Activated CD8-positive, alpha-beta T cell treated with anti-CD3 and anti-CD28 coated beads, Interleukin-2, amount 10 ng/mL, durations not matched to agents 7 days and 5 days (primary cell): ENCODE data around the gene RNF167. TPM values are rescaled to one million over a fixed set of nuclear protein-coding genes. Genes with fewer than 3 reads are reported as not detected.
"Not testable (repeated sequence)": the region's sequence is repeated elsewhere in the genome, so short reads cannot be mapped to it uniquely, and the experiment has no call there.

Experiments used
- ATAC-seq: fragments of 150-1000 bp; cut with Tn5 transposase; one replicate; pipeline ENCODE4 v1.10.0; 2021; ENCODE audit warnings: moderate library complexity
- CTCF ChIA-PET: fragments of 350-600 bp; sonication (Branson Sonifier 250); formaldehyde crosslinking; loops from one replicate; lab custom pipeline; 2021; ENCODE audit warnings: antibody characterized with exemption; lab: Charles Lee
- POLR2A ChIA-PET: fragments of 350-600 bp; sonication (Branson Sonifier 250); formaldehyde crosslinking; loops from one replicate; lab custom pipeline; 2021; ENCODE audit warnings: antibody characterized with exemption; lab: Charles Lee
- DNase-seq: peaks from one replicate; pipeline ENCODE4 v3.0.0-alpha.2; 2020
- H3K27ac Mint-ChIP-seq: one replicate; pipeline ENCODE4 v1.8.0; 2021; ENCODE audit warnings: mild to moderate bottlenecking, mixed read lengths
- H3K27me3 Mint-ChIP-seq: one replicate; pipeline ENCODE4 v1.8.0; 2021; ENCODE audit warnings: low read depth, mixed read lengths
- H3K36me3 Mint-ChIP-seq: one replicate; pipeline ENCODE4 v1.8.0; 2021; ENCODE audit warnings: low read depth, mixed read lengths
- H3K4me1 Mint-ChIP-seq: one replicate; pipeline ENCODE4 v1.8.0; 2021; ENCODE audit warnings: low read depth, mixed read lengths
- H3K4me3 Mint-ChIP-seq: one replicate; pipeline ENCODE4 v1.8.0; 2021; ENCODE audit warnings: mild to moderate bottlenecking, mixed read lengths
- H3K9me3 Mint-ChIP-seq: one replicate; pipeline ENCODE4 v1.8.0; 2022; ENCODE audit warnings: mixed read lengths; ENCODE audit not compliant: insufficient read depth
- total RNA-seq, 2 experiments: library from RNA; stranded (reverse); gene quantifications; one replicate each; pipeline ENCODE4 v1.2.3, GENCODE V29; 2021

The RNF167 gene
- total RNA-seq, 2 experiments from 2014 or later: 239 to 245 TPM

DNA sequence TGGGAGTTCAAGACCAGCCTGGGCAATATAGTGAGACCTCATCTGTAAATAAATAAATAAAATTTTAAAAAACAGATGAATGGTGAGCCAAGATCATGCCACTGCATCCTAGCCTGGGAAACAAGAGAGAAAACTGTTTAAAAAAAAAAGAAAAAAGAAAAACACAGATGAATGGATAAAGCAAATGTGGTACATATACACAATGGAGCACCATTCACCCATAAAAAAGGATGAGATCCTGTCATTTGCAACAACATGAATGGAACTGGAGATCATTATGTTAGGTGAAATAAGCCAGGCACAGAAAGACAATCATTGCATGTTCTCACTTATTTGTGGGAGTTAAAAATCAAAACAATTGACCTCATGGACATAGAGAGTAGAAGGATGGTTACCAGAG, 33.4 kb upstream of the RNF167 start:
- CTCF ChIA-PET, H3K27me3 Mint-ChIP-seq, ATAC-seq, H3K27ac Mint-ChIP-seq, POLR2A ChIA-PET, H3K9me3 Mint-ChIP-seq, H3K36me3 Mint-ChIP-seq, H3K4me3 Mint-ChIP-seq, DNase-seq: not testable (repeated sequence)
- peaks cover 19% of the 10 kb centered on the region for H3K4me1 Mint-ChIP-seq

DNA sequence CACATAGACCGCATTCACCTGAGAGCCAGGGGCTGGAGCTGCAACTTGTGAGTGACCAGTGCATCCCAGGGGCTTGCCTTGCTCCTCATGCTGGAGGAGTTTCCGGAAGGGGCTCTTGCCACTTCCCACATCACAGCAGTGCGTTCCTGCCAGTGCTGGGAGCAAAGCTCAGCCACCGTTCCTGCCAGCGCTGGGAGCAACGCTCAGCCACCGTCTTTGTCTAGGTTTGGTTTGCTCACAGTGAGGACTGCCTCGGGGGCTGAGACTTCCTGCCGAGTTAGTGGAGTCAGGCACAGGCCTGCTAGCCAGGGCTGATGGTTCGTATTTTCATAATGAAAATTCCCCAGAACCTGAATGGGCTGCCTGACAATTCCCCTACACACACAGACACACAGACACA, 31.8 kb upstream of the RNF167 start:
- POLR2A ChIA-PET: interaction anchor here (0.9 to 1.8 kb wide), 6 partner anchors 10 to 60 kb away, joined by 3 to 10 read pairs (median 4); partner anchors contain the start of genes RNF167 and SLC25A11
- Mint-ChIP-seq H3K4me1 (peaks cover 7% of the 10 kb centered on the region), H3K36me3 (no peaks in the 10 kb centered on the region), H3K27me3 (peaks cover 11% of the 10 kb centered on the region), H3K9me3 (no peaks in the 10 kb centered on the region), H3K4me3 (no peak overlapping the region), H3K27ac (no peak overlapping the region)
- DNase-seq (peak; percentile 40), ATAC-seq (peak; percentile 48)
- CTCF ChIA-PET: interaction anchor here (0.6 to 2.4 kb wide), 29 partner anchors 8 to 411 kb away, joined by 3 to 22 read pairs (median 5); partner anchors contain the start of genes C17orf107, CAMTA2, INCA1 and KIF1C

DNA sequence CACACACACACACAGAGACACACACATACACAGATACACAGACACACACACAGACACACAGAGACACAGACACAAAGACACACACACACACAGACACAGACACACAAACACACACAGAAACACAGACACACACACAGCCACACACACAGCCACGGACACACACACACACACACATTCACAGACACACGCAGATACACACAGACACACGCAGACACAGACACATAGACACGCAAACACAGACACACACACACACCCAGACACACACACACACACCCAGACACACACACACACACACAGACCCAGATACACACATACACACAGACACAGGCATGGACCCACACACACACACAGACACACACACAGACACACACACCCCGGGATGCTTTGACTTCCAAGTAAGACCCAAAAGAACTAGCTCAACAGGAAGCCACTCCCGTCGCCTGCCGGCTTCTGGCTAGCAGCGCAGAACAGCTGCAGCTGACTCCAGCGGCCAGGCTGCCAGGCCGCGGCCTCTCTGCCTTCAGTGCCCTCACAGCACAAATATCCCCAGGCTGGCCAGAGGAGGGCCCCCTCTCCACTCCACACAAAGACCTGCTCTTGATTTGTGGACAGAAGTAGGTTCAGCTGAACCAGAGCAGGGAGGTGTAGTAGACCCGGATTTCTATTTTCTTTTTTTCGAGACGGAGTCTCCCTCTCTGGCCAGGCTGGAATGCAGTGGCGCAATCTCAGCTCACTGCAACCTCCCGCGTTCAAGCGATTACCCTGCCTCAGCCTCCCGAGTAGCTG, 31.2 kb upstream of the RNF167 start:
- Mint-ChIP-seq H3K36me3 (no peaks in the 10 kb centered on the region), H3K4me3 (no peak overlapping the region), H3K27ac (no peak overlapping the region), H3K4me1 (peaks cover 3% of the 10 kb centered on the region), H3K9me3 (no peaks in the 10 kb centered on the region), H3K27me3 (peaks cover 11% of the 10 kb centered on the region)
- ATAC-seq (peak; percentile 97), DNase-seq (peak; percentile 87)
- ChIA-PET POLR2A (interaction anchor here (0.7 to 1.8 kb wide), 9 partner anchors 9 to 169 kb away, joined by 3 to 10 read pairs (median 5); partner anchors contain the start of genes PFN1, RNF167, SLC25A11 and ZFP3), CTCF (interaction anchor here (0.6 to 2.4 kb wide), 36 partner anchors 9 to 411 kb away, joined by 3 to 22 read pairs (median 5); partner anchors contain the start of genes ARRB2, C17orf107, CAMTA2 and INCA1)

DNA sequence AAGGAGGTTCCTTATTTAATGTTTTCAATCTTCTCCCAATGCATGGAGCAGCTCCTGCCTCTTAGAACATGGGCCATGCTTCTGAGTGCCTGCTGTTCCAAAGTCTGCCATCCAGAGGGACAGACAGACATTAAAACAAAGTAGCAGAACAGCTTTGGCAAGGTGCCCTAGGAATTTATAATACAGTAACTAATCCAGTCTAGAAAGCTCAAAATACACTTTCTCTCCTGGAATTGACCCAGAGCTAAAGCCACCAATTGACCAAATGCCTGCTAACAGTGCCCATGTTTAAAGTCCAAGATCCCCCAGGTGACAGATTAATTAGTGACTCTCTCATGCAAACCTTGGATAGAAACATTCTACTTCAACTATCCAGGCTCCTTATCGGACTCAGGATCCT, 26.1 kb upstream of the RNF167 start:
- Mint-ChIP-seq H3K27ac (no peak overlapping the region), H3K9me3 (no peaks in the 10 kb centered on the region), H3K4me1 (peaks cover 3% of the 10 kb centered on the region), H3K27me3 (peaks cover 5% of the 10 kb centered on the region), H3K4me3 (no peak overlapping the region), H3K36me3 (no peaks in the 10 kb centered on the region)
- no peak for DNase-seq
- ATAC-seq: no peak
- POLR2A ChIA-PET: interaction anchor here (0.9 kb wide), 1 partner anchor 25 kb away, joined by 3 read pairs; no protein-coding TSS in a partner anchor
- CTCF ChIA-PET: interaction anchor here (0.9 to 1.4 kb wide), 2 partner anchors 11 to 148 kb away, joined by 4 to 8 read pairs; partner anchors contain the start of gene CHRNE

DNA sequence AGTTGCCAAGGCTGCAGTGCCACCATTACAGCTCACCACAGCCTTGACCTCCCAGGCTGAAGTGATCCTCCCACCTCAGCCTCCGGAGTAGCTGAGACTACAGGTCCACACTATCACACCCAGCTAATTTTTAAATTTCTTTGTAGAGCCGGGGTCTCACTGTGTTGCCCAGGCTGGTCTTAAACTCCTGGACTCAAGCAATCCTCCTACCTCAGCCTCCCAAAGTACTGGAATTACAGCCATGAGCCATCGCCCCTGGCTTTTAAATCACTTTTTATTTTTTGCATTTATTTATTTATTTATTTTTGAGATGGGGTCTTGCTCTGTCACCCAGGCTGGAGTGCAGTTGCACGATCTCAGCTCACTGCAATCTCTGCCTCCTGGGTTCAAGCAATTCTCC, 25.5 kb upstream of the RNF167 start:
- H3K4me1 Mint-ChIP-seq, H3K4me3 Mint-ChIP-seq, H3K9me3 Mint-ChIP-seq, ATAC-seq, H3K27ac Mint-ChIP-seq, H3K36me3 Mint-ChIP-seq, POLR2A ChIA-PET, DNase-seq, H3K27me3 Mint-ChIP-seq: not testable (repeated sequence)
- CTCF ChIA-PET: interaction anchor here (0.9 kb wide), 1 partner anchor 147 kb away, joined by 4 read pairs; no protein-coding TSS in a partner anchor

DNA sequence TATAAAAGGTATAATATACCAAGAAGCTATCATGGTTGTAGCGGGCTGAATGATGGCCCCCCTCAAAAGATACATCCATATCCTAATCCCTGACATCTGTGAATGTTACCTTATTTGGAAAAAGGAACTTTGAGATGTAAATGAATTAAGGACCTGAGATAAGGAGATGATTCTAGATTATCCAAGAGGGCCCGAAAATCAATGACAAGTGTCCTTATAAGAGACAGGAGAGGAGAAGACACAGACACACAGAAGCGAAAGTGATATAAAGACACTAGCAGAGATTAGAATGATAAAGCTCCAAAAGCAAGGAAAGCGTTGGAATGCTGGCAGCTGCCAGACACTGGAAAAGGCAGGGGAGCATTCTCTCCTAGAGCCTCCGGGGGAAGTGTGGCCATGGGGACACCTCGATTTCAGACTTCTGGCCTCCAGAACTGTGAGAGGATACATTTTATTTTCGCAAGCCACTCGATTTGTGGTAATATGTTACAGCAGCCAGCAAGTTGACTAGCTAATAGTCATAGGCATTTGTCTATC, 20.5 kb upstream of the RNF167 start:
- Mint-ChIP-seq H3K27ac (no peak overlapping the region), H3K4me1 (no peaks in the 10 kb centered on the region), H3K9me3 (no peaks in the 10 kb centered on the region), H3K27me3 (no peaks in the 10 kb centered on the region), H3K36me3 (no peaks in the 10 kb centered on the region), H3K4me3 (no peak overlapping the region)
- ChIA-PET CTCF (interaction anchor here (1.2 to 1.9 kb wide), 4 partner anchors 16 to 59 kb away, joined by 3 to 7 read pairs (median 4); partner anchors contain the start of genes CHRNE, RNF167 and SLC25A11), POLR2A (no interaction called here)
- DNase-seq (no peak), ATAC-seq (no peak)

DNA sequence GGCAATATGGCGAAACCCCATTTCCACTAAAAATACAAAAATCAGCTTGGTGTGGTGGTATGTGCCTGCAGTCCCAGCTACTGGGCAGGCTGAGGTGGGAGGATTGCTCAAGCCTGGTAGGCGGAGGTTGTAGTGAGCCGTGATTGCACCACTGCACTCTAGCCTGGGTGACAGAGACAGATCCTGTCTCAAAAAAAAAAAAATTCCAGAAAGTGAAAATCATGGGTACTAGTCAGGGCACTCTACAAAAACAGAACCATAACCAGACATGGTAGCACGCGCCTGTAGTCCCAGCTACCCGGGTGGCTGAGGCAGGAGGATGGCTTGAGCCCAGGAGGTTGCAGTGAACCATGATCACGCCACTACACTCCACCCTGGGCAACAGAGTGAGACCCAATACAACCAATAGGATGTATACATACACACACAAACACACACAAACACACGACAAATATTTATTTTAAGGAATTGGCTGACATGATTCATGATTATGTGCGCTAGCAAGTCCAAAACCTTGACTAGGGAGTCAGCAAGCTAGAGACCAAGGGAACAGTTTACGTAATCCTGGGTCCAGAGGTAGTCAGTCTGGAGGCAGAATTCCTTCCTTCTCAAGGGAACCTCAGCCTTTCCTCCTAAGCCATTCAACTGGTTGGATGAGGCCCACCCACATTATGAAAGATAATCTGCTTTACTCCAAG, 19.6 kb upstream of the RNF167 start:
- Mint-ChIP-seq H3K4me1 (no peaks in the 10 kb centered on the region), H3K36me3 (no peaks in the 10 kb centered on the region), H3K27ac (no peak overlapping the region), H3K27me3 (no peaks in the 10 kb centered on the region), H3K4me3 (no peak overlapping the region), H3K9me3 (no peaks in the 10 kb centered on the region)
- ChIA-PET POLR2A (interaction anchor here (1.5 kb wide), 1 partner anchor 20 kb away, joined by 6 read pairs; the partner anchor contains the start of genes RNF167 and SLC25A11), CTCF (interaction anchor here (0.8 to 1.9 kb wide), 4 partner anchors 17 to 156 kb away, joined by 3 to 7 read pairs (median 4); partner anchors contain the start of genes CHRNE, RNF167 and SLC25A11)
- DNase-seq (no peak), ATAC-seq (no peak)

DNA sequence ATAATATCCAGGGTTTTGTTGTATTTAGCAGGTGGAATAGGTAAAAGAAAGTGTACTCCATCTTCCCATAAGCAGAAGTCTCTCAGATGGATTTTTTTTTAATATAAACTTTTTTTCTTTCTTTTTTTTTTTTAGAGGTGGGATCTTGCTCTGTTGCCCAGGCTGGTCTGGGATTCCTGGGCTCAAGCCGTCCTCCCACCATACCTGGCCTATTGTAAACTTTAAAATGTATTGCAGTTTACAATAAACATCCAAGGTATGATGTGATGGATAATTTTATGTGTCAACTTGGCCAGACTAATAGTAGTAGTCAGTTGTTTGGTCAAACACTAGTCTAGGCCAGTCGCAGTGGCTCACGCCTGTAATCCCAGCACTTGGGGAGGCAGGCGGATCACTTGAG, 18.7 kb upstream of the RNF167 start:
- ATAC-seq: no peak

DNA sequence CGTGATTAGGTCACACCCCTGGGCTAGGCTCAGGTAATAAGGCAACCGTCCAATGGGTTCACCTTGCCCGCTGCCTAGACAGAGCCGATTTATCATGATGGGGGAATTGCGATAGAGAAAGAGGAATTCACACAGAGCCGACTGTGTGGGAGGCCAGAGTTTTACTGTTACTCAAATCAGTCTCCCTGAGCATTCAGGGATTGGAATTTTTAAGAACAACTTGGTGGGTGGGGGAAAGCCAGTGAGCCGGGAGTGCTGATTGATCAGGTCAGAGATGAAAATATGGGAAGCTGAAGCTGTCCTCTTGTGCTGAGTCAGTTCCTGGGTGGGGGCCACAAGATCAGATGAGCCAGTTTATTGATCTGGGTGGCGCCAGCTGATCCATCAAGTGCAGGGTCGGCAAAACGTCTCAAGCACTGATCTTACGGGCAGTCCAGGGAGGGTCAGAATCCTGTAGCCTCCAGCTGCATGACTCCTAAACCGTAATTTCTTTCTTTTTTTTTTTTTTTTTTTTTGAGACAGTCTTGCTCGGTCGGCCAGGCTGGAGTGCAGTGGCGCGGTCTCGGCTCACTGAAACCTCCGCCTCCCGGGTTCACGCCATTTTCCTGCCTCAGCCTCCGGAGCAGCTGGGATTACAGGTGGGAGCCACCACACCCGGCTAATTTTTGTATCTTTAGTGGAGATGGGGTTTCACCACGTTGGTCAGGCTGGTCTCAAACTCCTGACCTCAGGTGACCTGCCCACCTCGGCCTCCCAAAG, 13.3 kb upstream of the RNF167 start:
- POLR2A ChIA-PET, H3K27ac Mint-ChIP-seq, H3K4me1 Mint-ChIP-seq, DNase-seq, ATAC-seq, H3K4me3 Mint-ChIP-seq, H3K9me3 Mint-ChIP-seq, H3K27me3 Mint-ChIP-seq: not testable (repeated sequence)
- CTCF ChIA-PET: interaction anchor here (1.0 to 1.4 kb wide), 2 partner anchors 18 to 23 kb away, joined by 4 read pairs; partner anchors contain the start of gene CHRNE
- peaks cover 29% of the 10 kb centered on the region for H3K36me3 Mint-ChIP-seq

More for the DNA sequence above, 18.7 kb upstream of the RNF167 start:
- ChIA-PET POLR2A (interaction anchor here (1.5 kb wide), 1 partner anchor 19 kb away, joined by 6 read pairs; the partner anchor contains the start of genes RNF167 and SLC25A11), CTCF (interaction anchor here (1.1 to 1.9 kb wide), 2 partner anchors 18 to 156 kb away, joined by 3 to 7 read pairs; partner anchors contain the start of gene CHRNE)
- Mint-ChIP-seq H3K9me3 (no peaks in the 10 kb centered on the region), H3K27ac (no peak overlapping the region), H3K4me1 (no peaks in the 10 kb centered on the region), H3K4me3 (no peak overlapping the region), H3K36me3 (no peaks in the 10 kb centered on the region), H3K27me3 (no peaks in the 10 kb centered on the region)
- DNase-seq: no peak

DNA sequence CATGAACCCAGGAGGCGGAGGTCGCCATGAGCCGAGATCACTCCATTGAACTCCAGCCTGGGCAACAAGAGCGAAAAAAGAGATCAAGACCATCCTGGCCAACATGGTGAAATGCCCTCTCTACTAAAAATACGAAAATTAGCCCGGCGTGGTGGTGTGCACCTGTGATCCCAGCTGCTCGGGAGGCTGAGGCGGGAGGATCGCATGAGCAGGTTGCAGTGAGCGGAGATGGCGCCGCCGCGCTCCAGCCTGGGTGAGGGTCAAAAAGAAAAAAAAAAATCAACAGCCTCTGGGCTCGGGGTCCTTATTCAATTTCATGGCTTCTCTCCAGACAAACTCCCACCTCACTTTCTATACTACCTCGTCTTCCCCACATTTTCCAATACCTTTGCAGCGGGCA, 11.2 kb upstream of the RNF167 start:
- CTCF ChIA-PET: no interaction called here

More for the DNA sequence above, 11.2 kb upstream of the RNF167 start:
- H3K4me3 Mint-ChIP-seq: no peak overlapping the region
- POLR2A ChIA-PET: interaction anchor here (1.6 kb wide), 1 partner anchor 10 kb away, joined by 3 read pairs; no protein-coding TSS in a partner anchor
- no peaks in the 10 kb centered on the region for H3K27me3 Mint-ChIP-seq
- ATAC-seq (no peak), DNase-seq (no peak)
- peaks cover 33% of the 10 kb centered on the region for H3K36me3 Mint-ChIP-seq
- peaks cover 7% of the 10 kb centered on the region for H3K4me1 Mint-ChIP-seq
- H3K27ac Mint-ChIP-seq: no peak overlapping the region
- no peaks in the 10 kb centered on the region for H3K9me3 Mint-ChIP-seq
